GM12874 (cell line): ENCODE measurements around the gene LYRM1.

Experiments
- TF ChIP-seq, protein P1 (sequence below): IDR thresholded peaks from 2 replicates; pipeline ENCODE4 v1.5.1; 2011; ENCODE audit warnings: low read depth, mild to moderate bottlenecking, control low read depth, low read length, moderate library complexity; ENCODE audit not compliant: insufficient read depth

Gene LYRM1

DNA sequence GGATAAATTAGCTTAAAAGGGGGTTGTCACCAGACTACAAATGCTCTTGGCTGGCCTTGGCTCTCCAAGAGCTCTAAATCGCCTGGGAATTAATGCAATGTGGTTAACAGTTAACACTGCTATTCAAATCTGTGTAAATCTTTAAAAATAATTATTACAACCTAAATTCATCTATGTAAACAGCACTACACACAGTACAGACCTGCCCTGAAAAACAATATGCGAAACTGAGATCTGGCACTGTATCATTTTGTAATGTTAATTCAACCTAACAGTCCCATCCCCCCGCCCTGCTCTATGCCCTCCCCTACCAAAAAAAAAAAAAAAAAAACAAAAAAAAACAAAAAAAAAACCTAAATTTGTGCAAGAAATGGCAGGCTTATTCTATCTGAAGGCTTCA, 41.3 kb upstream of the LYRM1 start:
- TF ChIP-seq, protein P1, sequence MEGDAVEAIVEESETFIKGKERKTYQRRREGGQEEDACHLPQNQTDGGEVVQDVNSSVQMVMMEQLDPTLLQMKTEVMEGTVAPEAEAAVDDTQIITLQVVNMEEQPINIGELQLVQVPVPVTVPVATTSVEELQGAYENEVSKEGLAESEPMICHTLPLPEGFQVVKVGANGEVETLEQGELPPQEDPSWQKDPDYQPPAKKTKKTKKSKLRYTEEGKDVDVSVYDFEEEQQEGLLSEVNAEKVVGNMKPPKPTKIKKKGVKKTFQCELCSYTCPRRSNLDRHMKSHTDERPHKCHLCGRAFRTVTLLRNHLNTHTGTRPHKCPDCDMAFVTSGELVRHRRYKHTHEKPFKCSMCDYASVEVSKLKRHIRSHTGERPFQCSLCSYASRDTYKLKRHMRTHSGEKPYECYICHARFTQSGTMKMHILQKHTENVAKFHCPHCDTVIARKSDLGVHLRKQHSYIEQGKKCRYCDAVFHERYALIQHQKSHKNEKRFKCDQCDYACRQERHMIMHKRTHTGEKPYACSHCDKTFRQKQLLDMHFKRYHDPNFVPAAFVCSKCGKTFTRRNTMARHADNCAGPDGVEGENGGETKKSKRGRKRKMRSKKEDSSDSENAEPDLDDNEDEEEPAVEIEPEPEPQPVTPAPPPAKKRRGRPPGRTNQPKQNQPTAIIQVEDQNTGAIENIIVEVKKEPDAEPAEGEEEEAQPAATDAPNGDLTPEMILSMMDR = no peak

DNA sequence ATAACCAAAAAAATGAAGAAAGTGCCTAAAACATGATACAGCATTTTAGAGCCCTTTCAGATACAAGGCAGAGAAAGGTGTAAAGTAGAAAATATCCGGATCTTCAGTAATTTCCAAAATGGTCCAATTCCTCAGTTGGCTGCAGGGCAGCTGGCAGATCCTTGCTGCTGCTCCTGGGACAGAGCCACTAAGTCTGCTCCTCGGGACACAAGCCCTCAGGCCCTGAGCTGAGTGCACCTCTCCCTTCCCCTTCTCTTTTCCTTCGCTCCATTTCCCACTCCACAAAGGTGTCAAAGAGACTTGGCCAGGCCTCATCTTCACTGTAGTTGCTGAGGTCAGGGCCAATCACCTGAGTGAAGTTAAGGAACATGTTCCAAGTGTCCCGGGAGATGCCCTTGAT, 40.9 kb upstream of the LYRM1 start:
- TF ChIP-seq, protein P1 = no peak

DNA sequence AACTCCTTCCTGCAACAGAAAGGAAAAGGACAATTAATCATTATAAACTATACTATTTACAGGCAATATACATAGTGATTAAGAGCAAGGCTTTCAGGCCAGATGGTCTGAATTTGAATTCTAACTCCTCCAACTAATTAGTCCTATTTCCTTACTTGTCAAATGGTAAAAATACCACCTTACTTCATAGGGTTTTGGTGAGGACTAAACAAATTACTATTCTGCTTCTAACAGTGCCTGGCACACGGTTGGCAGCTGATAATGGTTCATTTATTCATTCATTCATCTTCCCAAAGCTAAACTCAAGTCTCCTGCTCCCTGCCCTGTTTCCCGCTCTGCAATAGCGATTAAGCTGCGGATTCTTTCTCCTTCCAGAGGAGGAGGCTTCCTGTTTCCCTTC, 40.2 kb upstream of the LYRM1 start:
- TF ChIP-seq, protein P1 = no peak

DNA sequence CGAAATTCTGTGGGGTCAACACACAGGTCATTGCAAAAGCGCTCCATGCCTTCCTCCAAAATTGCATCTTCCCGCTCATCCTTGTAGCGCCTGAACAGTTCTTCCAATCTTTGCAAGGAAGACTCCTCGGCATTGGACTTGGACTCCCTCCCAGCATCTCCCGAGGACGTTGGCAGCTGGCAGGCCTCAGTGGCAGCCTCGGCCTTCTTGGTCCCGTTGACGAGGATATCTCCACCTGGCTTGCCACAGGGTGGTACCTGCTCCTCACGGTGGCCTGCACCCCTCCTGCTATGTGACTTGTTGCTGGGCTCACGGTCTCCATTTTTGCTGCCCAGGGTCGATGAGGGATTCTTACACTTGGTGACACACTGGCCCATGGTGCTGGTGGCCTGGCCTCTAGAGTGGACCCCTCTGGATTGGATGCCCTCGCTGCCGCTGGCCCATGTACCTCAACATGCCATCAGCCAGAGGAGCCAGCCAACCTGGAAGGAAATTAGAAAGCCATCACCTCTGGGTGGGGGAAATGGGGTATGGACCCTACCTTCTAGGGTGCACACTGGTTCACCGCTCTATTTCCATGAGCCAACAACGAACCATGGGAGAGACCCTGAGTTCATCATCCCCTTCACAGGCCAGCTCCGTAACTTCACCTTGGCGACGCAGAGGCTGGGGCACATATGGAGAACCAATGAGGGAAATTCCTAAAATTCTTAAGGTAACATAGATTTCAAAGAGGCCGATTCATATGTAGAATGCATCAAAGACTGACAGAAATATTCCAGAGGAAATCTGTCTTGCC, 38.2 kb upstream of the LYRM1 start:
- TF ChIP-seq, protein P1 = no peak

DNA sequence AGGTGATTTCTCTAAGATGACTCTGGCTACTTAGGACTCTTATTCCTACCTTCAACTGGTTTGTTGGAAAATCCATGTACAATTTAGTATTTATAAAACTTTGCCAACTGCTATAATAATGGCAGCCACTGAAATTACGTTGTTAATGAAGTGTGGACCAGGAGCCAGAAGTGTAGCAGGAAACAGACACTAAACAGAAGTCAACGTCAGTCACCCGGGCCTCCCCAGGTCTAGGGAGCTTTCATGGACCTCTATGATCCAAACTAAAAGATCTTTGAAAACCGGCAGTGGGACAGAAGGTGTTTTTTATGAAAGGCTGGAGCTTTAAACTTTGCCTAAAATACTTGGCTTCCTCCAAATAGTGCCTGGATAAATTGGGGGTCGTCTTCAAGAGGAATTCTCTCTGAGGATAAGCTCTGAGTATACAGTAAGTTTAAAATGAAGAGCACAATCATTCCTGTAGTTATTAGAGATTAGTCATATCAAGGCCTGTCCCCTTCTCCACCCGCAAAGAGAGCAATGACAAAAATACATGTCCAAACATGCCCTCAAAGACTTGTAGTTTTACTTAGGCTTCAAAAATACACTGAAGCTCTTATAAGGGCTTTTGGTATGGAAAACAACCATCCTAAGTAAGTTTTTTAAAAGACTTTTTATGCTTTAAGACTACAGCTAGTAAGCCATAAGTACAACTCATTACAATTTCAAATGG, 35.0 kb upstream of the LYRM1 start:
- TF ChIP-seq, protein P1 = no peak

DNA sequence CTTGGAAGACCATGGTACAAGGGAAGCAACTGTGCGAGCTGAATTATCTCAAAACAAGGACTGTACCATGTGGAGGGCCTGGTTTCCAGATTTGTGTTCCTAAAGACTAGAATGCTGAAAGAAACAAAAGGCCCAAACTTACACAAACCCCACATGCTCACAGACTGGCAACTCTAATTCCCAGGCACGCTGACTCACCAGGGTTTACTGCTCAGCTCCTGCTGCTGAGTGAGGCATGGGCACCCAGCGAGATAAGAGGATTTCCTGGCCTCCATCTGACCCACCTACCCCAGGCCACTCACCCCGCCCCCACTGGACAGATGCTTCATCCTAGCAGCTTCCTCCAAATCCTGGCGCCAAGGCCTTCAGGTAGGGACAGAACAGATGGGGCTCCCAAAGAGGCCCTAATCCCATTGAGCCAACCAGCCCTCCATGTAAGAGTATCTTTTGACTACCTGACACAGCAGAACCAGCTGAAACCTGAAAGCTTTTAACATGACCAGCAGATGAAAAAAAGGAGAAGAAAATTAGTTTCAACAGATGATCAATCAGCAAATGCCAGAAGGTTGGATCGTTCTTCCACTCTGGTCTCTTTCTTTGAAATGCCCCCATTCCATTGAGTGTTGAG, 34.3 kb upstream of the LYRM1 start:
- TF ChIP-seq, protein P1 = no peak

DNA sequence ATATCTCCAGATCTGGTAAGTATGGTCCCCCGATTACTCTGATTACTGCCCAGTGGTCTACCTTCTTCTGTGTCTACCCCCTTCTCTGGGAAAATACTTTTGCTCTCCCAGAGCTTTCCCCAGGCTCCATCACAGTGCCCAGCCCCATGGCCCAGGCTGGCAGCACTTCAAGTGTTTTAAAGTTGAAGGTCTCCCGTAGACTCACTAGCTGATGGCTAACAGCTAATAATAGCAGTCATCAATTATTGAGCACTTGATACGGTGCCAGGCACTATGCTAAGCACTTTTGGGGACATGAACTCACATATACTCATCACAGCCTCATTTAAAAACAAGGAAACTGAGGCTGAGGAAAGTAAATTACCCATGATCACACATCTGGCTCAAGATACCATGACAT, 33.8 kb upstream of the LYRM1 start:
- TF ChIP-seq, protein P1 = no peak
